Kidney epithelial cell (primary cell): ENCODE results near the gene CLBA1. TPM values are rescaled to one million over a fixed set of nuclear protein-coding genes. Genes with fewer than 3 reads are reported as not detected.

Experiments used
- DNase-seq: peaks from one replicate; pipeline ENCODE4 v3.0.0-alpha.2; 2010; ENCODE audit warnings: low read depth
- H3K27me3 ChIP-seq: 2 replicates; pipeline ENCODE4 v1.6.0; 2011; ENCODE audit warnings: low read length; ENCODE audit not compliant: control insufficient read depth, insufficient read depth
- H3K36me3 ChIP-seq: 2 replicates; pipeline ENCODE4 v1.5.1; 2011; ENCODE audit warnings: low read length; ENCODE audit not compliant: control insufficient read depth, insufficient read depth
- H3K4me3 ChIP-seq: 2 replicates; pipeline ENCODE4 v1.5.1; 2011; ENCODE audit warnings: low read depth, mild to moderate bottlenecking, control low read depth, low read length
- CTCF ChIP-seq: IDR thresholded peaks from 2 replicates; pipeline ENCODE4 v1.5.1; 2011; ENCODE audit warnings: mild to moderate bottlenecking, moderate library complexity, low read length, control low read depth, inconsistent platforms; ENCODE audit not compliant: insufficient read depth, poor library complexity, severe bottlenecking
- total RNA-seq: library from RNA; depleted of rRNA; stranded (reverse); fragments of >200 nt; gene quantifications from 2 replicates; pipeline ENCODE4 v1.2.3, GENCODE V29; 2015

The CLBA1 gene
- total RNA-seq, 1 donor from 2014 or later: 12.6 TPM

- TF ChIP-seq CTCF: no peak
- Histone ChIP-seq H3K27me3 (no peaks in the 10 kb centered on the region), H3K4me3 (no peak overlapping the region), H3K36me3 (no peaks in the 10 kb centered on the region)
- no peak for DNase-seq
Observed at GRCh38 chr14:104999361-104999760, 13.8 kb downstream of the CLBA1 start.

- Histone ChIP-seq H3K27me3 (no peaks in the 10 kb centered on the region), H3K36me3 (no peaks in the 10 kb centered on the region), H3K4me3 (no peak overlapping the region)
- no peak for TF ChIP-seq CTCF
- no peak for DNase-seq
Observed at GRCh38 chr14:105005329-105005928, 19.8 kb downstream of the CLBA1 start.

GRCh38 chr14:105005929-105006830 lies 20.6 kb downstream of the CLBA1 start:
- Histone ChIP-seq H3K36me3 (no peaks in the 10 kb centered on the region), H3K27me3 (no peaks in the 10 kb centered on the region), H3K4me3 (no peak overlapping the region)
- DNase-seq: no peak
- no peak for TF ChIP-seq CTCF

DNA sequence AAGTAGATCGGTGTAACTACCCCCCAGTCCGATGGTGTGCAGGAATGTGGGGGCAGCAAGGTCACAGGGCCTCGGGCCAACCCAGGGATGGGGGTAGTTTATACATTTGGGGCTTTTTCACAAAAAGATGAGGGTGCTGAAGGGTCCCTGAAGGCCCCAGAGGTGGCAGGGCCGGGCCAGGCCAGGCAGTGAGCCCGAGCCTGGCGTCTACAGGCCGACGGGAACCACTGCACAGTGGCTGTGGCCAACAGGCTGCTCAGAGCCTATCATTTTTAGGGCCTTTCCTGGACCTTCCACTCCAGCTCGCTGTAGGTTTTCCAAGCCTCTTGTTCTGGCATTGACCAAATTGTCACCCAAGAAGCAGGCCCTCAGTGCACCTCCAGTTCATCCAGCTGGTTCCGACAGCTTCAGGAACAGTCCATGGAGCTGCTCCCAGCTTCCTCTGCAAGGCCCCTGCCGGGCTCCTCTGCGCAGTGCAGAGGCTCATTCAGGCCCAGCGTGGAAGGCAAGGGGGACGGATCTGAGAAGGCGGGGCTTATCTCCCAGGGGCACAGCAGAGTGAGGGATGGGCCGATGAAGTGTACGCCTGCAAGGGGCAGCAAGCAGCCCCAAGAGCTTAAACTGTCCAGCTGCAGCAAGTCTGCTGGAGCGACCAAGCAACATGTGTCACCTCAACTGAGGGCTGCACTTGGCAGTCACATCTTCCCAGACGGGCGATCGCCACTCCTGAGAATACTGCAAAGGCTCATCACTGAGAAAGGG lies 21.4 kb downstream of the CLBA1 start:
- H3K36me3 ChIP-seq: no peaks in the 10 kb centered on the region

More for the DNA sequence above, 21.4 kb downstream of the CLBA1 start:
- no peak overlapping the region for H3K4me3 ChIP-seq
- H3K27me3 ChIP-seq: no peaks in the 10 kb centered on the region
- TF ChIP-seq CTCF: no peak
- DNase-seq: no peak
